Stimulated activated CD4-positive, alpha-beta T cell treated with anti-CD3 and anti-CD28 coated beads, Interleukin-15, amount 100 ng/mL, for 48 hours (primary cell): ENCODE measurements around the gene SH3BGR.

Experiments used
- DNase-seq, 2 donors: peaks; one replicate each; pipeline ENCODE4 v3.0.0-alpha.2; 2020; ENCODE audit warnings: low read depth in 2 of 2

Gene SH3BGR

GRCh38 chr21:39546522-39546921, 94.8 kb downstream of the SH3BGR start:
- DNase-seq = no peak

GRCh38 chr21:39552856-39553255, 101.1 kb downstream of the SH3BGR start:
- no peak for DNase-seq

GRCh38 chr21:39553331-39553730, 101.6 kb downstream of the SH3BGR start:
- DNase-seq = no peak

- DNase-seq = no peak
These were observed 104.3 kb downstream of the SH3BGR start for GRCh38 chr21:39555911-39556590.

- no peak for DNase-seq
These were observed 107.7 kb downstream of the SH3BGR start for GRCh38 chr21:39559511-39559910.

GRCh38 chr21:39561140-39561539, 109.4 kb downstream of the SH3BGR start:
- DNase-seq = no peak

GRCh38 chr21:39562791-39563770, 111.3 kb downstream of the SH3BGR start:
- no peak for DNase-seq

GRCh38 chr21:39564200-39564599, 112.4 kb downstream of the SH3BGR start:
- no peak for DNase-seq
